ENCODE measurements around the gene TENM4.

DNA sequence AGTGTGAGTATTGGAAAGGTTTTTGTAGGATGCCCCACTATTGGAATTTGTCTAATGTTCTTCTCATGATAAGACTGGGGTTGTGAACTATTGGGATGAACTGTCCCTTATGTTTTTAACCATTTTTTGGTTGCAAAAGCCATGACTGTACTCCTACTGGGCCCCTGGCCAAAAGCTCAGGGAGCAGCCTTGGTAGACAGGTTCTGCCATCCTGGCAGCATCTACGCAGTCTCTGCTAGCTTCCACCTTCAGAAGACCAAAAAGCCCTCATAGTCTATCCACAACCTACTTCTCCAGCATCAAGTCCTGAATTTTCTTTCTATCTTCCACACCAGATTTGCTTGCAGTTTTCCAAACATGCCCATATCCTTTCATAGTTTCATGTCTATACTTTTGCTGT lies 211.8 kb downstream of the TENM4 start:
- no peak for TF ChIP-seq POLR2A (IDR thresholded peaks at IDR 0.05)
- TF ChIP-seq POLR2AphosphoS5 (IDR thresholded peaks at IDR 0.05): no peak
- TF ChIP-seq, protein P1, sequence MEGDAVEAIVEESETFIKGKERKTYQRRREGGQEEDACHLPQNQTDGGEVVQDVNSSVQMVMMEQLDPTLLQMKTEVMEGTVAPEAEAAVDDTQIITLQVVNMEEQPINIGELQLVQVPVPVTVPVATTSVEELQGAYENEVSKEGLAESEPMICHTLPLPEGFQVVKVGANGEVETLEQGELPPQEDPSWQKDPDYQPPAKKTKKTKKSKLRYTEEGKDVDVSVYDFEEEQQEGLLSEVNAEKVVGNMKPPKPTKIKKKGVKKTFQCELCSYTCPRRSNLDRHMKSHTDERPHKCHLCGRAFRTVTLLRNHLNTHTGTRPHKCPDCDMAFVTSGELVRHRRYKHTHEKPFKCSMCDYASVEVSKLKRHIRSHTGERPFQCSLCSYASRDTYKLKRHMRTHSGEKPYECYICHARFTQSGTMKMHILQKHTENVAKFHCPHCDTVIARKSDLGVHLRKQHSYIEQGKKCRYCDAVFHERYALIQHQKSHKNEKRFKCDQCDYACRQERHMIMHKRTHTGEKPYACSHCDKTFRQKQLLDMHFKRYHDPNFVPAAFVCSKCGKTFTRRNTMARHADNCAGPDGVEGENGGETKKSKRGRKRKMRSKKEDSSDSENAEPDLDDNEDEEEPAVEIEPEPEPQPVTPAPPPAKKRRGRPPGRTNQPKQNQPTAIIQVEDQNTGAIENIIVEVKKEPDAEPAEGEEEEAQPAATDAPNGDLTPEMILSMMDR (IDR thresholded peaks at IDR 0.05): no peak
